HG03354 (cell line): ENCODE measurements around the gene EXOC1L.
"Not testable (repeated sequence)": the region's sequence is repeated elsewhere in the genome, so short reads cannot be mapped to it uniquely, and the experiment has no call there.

Experiments
- ATAC-seq: cut with Tn5 transposase; IDR thresholded peaks from one replicate; pipeline ENCODE4 v1.9.1; 2021; ENCODE audit warnings: mild to moderate bottlenecking; ENCODE audit not compliant: unreplicated experiment, poor library complexity, severe bottlenecking

Gene EXOC1L

GRCh38 chr4:55834086-55834795 lies 14.7 kb downstream of the EXOC1L start:
- ATAC-seq: no peak

DNA sequence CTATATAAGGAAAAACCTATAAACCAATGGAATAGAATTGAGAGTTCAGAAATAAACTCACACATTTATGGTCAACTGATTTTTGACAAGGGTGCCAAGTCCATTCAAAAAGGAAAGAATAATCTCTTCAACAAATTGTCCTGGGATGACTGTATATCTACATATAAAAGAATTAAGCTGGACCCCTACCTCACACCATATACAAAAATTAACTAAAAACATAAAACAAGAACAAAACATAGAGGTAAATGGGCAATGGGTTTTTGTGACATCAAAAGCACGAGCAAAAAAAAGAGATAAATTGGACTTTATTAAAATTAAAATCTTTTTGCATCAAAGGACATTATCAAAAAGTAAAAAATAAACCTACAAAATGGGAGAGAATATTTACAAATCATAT lies 18.3 kb downstream of the EXOC1L start:
- ATAC-seq: no peak

- no peak for ATAC-seq
Measured at GRCh38 chr4:55838356-55838755, 18.8 kb downstream of the EXOC1L start.

DNA sequence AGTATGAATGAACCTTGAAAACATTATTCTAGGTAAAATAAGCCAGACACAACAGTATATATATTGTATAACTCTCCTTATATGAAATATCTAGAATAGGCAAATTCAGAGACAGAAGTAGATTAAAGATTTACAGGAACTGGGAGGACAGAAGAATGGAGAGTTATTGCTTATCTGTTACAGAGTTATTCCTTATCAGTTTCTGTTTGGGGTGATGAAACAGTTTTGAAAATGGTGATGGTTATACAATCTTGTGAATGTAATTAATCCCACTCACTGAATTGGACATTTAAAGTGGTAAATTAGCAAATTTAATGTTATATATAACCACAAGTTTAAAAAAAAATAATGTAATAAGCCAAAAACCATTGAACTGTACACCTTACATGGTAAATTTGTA lies 19.4 kb downstream of the EXOC1L start:
- ATAC-seq: no peak

GRCh38 chr4:55840956-55841355 lies 21.4 kb downstream of the EXOC1L start:
- no peak for ATAC-seq

GRCh38 chr4:55841373-55842239 lies 22.0 kb downstream of the EXOC1L start:
- not testable (repeated sequence) for ATAC-seq

DNA sequence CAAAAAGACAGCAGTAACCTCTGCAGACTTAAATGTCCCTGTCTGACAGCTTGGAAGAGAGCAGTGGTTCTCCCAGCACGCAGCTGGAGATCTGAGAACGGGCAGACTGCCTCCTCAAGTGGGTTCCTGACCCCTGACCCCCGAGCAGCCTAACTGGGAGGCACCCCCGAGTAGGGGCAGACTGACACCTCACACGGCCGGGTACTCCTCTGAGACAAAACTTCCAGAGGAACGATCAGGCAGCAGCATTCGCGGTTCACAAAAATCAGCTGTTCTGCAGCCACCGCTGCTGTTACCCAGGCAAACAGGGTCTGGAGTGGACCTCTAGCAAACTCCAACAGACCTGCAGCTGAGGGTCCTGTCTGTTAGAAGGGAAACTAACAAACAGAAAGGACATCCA lies 22.7 kb downstream of the EXOC1L start:
- not testable (repeated sequence) for ATAC-seq

GRCh38 chr4:55849724-55850123 lies 30.1 kb downstream of the EXOC1L start:
- ATAC-seq: no peak

DNA sequence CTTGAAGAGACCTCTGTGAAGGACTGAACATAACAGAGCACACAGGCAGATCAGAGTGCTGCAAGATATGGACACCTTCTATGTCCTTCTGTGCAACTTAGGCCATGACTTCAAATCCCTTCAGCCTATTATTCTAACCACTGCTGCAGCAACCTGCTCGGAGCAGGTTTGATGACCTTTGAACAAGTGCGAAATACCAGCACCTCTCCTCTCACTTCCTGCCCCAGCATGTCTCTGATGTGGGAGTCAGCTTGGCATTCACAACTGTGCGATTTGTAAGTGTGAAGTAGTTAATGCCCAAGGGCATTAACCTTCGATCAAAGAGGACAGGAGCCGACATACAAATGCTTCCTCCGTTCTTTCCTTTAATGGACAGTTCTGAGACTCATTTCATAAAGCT lies 32.3 kb downstream of the EXOC1L start:
- no peak for ATAC-seq

GRCh38 chr4:55853484-55854046 lies 34.0 kb downstream of the EXOC1L start, which contains the start of gene EXOC1:
Gene EXOC1, plus strand, starts transcription at chr4:55853648. Its CDS starts 4,676 bp downstream, at chr4:55858324.
- peak; percentile 99 for ATAC-seq

- ATAC-seq: peak; percentile 12
Measured at GRCh38 chr4:55854129-55854528, 34.5 kb downstream of the EXOC1L start.

DNA sequence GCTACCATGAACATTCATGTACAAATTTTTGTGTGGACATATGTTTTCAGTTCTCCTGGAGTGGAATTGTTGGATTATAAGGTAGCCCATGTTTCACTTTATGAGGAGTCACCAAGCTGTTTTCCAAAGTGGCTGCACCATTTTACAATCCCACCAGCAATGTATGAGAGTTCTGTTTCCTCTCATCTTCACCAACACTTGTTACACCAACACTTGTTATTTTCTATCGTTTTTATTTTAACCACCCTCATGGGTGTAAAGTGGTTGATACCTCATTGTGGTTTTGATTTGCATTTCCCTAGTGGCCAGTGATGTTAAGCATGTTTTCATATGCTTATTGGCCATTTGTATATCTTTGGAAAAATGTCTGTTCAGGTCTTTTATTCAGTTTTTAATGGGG lies 38.0 kb downstream of the EXOC1L start:
- ATAC-seq: no peak

DNA sequence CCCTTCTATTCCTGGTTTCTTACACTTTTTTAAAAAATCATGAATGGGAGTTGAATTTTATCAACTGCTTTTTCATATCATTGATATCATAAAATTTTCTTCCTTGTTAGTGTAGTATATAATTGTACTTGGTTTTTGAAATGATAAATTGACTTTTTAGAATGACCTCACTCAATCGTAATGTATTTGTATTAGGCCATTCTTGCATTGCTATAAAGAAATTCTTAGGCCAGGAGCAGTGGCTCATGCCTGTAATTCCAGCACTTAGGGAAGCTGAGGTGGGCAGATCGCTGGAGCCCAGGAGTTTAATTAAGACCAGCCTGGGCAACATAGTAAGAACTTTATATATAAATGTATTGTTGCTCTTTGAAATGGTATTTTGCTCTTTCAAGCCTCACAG lies 40.1 kb downstream of the EXOC1L start:
- no peak for ATAC-seq

GRCh38 chr4:55864577-55865223 lies 45.1 kb downstream of the EXOC1L start:
- no peak for ATAC-seq

DNA sequence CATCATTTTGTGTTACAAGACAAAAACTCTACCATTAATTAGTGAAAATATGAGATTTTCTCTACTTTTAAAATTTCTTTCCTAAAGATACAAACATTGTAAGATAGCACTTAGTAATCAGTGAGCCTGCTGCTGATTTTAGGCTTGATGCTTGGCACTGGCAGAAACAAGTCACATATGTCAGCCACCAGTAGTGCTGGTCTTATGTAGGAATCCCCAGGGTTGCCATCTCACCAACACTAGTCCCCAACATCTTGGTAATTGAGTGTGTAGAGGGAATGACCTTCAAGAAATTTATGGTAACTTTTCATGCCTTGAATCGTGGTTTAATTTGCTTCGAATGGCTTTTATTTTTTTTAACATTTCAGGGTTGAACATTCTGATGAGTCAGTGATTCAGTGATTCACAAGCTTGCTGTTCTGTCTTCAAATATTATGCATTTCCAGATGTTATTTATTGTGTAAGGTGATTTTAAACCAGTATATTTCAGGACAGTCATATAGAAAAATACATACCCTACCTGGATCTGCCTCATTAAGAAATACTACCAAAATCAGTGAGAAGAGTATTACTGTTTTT lies 45.7 kb downstream of the EXOC1L start:
- no peak for ATAC-seq

- peak; percentile 81 for ATAC-seq
Measured at GRCh38 chr4:55866290-55866907, 46.8 kb downstream of the EXOC1L start.

- peak; percentile 94 for ATAC-seq
Measured at GRCh38 chr4:55866973-55867574, 47.5 kb downstream of the EXOC1L start.

GRCh38 chr4:55868581-55869090 lies 49.0 kb downstream of the EXOC1L start:
- no peak for ATAC-seq

GRCh38 chr4:55871299-55871800 lies 51.8 kb downstream of the EXOC1L start:
- no peak for ATAC-seq
